SJCRH30 (cell line): ENCODE results near the gene RAMACL. TPM values are rescaled to one million over a fixed set of nuclear protein-coding genes. Genes with fewer than 3 reads are reported as not detected.
A peak's percentile ranks its signal among the peaks of the same experiment; 100 is the strongest.

Experiments
- DNase-seq, 2 experiments: peaks; one replicate each; pipeline ENCODE4 v3.0.0-alpha.2; 2015 to 2020
- H3K27ac ChIP-seq: fragments of 250-450 bp; sonication (Bioruptor Pico); 2 replicates; pipeline ENCODE4 v1.5.1; 2020; ENCODE audit warnings: mild to moderate bottlenecking, moderate library complexity
- H3K27me3 ChIP-seq: fragments of 250-450 bp; sonication (Bioruptor Pico); 2 replicates; pipeline ENCODE4 v1.5.1; 2020; ENCODE audit warnings: mild to moderate bottlenecking, moderate library complexity
- H3K36me3 ChIP-seq: fragments of 250-450 bp; sonication (Bioruptor Pico); 2 replicates; pipeline ENCODE4 v1.5.1; 2020; ENCODE audit warnings: mild to moderate bottlenecking, moderate library complexity
- H3K4me1 ChIP-seq: fragments of 250-450 bp; sonication (Bioruptor Pico); 2 replicates; pipeline ENCODE4 v1.5.1; 2020; ENCODE audit warnings: mild to moderate bottlenecking, moderate library complexity
- H3K4me3 ChIP-seq: fragments of 250-450 bp; sonication (Bioruptor Pico); 2 replicates; pipeline ENCODE4 v1.5.1; 2020; ENCODE audit warnings: mild to moderate bottlenecking, moderate library complexity
- H3K9me3 ChIP-seq: fragments of 250-450 bp; sonication (Bioruptor Pico); replicated peaks from 2 replicates; pipeline ENCODE4 v1.5.1; 2020; ENCODE audit warnings: mild to moderate bottlenecking, moderate library complexity
- total RNA-seq: library from RNA; depleted of rRNA; stranded (reverse); fragments of >200 nt; shearing (Covaris generic); gene quantifications from 2 replicates; pipeline ENCODE4 v1.2.3, GENCODE V29; 2014

Gene RAMACL
- total RNA-seq, 1 experiment from 2014 or later = 0.12 TPM

DNA sequence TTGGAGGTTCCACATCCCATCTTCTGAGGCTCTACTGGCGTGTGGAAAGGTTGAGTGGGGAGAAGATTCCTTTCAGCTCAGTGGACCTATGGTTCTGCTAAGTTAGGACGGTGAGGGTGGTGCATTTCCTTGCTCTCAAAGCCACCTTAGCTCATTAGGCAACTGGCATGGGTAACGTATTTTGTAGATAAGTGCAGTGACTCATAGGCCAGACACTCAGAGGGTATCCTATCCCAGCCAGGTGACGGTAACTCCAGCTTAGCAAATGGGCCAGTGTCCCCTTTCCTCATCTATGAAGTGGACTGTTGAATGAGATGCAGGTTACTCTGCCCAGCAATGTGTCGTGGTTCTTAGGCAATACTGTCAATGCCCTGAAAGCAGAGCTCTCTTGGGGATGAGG is 36.8 kb upstream of the RAMACL start:
- H3K4me3 ChIP-seq = no peak overlapping the region
- H3K4me1 ChIP-seq = peaks cover under 1% of the 10 kb centered on the region; the same call in 1 of the 2 replicates
- H3K27me3 ChIP-seq = no peaks in the 10 kb centered on the region
- H3K36me3 ChIP-seq = no peaks in the 10 kb centered on the region
- no peak overlapping the region for H3K27ac ChIP-seq
- no peaks in the 10 kb centered on the region for H3K9me3 ChIP-seq
- no peak for DNase-seq

DNA sequence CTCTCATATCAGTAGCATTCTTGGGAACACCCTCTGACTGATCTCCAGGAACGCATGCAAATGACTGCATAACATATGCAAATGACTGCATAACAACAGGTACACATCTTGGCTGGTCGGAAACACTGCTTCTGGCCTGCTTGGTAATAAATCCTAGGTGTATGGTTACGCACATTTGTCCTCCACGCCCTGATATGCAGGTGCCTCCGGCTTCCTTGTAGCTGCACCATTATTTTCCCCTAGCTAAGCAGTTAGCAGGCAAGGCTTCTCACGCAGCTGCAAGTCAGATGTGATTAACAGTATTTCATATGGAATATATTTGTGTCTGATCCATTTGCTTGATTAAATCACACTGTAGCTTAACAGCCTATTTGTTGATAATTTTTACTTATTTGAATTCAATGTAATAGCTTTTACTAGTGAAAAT is 34.6 kb upstream of the RAMACL start:
- Histone ChIP-seq H3K27ac (no peak overlapping the region), H3K9me3 (no peaks in the 10 kb centered on the region), H3K27me3 (no peaks in the 10 kb centered on the region), H3K4me3 (no peak overlapping the region), H3K4me1 (no peaks in the 10 kb centered on the region), H3K36me3 (no peaks in the 10 kb centered on the region)
- DNase-seq = no peak

DNA sequence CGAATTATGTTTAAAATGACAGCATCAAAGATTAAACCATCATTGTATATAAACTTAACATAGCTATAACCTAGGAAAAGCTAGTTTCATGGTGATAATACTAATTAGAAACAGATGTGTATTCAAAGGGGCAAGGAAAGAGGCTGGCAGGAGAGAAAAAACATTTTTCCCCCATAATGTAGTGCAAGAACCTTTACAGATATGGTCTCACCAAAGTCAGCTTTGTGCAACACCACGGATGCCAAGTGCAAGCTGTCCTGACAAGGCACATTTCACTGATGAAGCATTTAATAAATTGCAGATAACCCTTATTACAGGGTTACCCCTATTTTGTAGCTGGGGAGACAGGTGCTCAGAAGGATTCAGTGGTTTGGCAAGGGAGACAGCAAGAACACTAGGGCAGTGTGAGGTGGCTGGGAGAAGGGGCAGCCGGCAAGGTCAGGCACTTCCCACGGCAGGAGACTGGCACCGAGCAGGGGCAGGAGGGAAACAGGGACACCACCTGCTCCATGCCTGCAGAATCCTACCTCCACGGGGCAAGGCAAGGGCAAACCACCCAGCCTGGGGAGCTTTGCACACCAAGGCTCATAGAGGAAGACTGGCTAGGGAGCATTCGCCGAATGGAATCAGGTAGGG is 34.1 kb upstream of the RAMACL start:
- Histone ChIP-seq H3K36me3 (no peaks in the 10 kb centered on the region), H3K9me3 (no peaks in the 10 kb centered on the region), H3K4me3 (no peak overlapping the region), H3K27ac (no peak overlapping the region), H3K4me1 (no peaks in the 10 kb centered on the region), H3K27me3 (no peaks in the 10 kb centered on the region)
- no peak for DNase-seq

DNA sequence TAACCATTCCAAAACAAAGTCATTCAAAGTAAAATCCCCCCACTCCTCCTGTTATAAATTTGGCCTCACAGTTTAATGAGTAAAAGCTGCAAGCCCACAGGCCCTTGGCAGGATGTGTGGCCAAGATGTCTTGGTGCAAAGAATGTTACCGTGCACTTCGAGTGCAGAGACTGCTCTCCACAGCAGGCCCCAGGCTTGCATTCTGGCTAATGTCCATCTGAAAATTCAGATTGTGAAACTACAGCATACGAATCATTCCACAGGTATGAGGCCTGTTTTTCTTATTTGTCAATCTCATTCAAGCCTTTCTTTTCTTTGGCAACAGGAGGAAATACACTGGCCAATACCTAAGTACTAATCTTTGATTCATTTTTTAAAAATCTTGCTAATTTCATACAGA is 33.4 kb upstream of the RAMACL start:
- no peak for DNase-seq
- H3K4me1 ChIP-seq = no peaks in the 10 kb centered on the region

DNA sequence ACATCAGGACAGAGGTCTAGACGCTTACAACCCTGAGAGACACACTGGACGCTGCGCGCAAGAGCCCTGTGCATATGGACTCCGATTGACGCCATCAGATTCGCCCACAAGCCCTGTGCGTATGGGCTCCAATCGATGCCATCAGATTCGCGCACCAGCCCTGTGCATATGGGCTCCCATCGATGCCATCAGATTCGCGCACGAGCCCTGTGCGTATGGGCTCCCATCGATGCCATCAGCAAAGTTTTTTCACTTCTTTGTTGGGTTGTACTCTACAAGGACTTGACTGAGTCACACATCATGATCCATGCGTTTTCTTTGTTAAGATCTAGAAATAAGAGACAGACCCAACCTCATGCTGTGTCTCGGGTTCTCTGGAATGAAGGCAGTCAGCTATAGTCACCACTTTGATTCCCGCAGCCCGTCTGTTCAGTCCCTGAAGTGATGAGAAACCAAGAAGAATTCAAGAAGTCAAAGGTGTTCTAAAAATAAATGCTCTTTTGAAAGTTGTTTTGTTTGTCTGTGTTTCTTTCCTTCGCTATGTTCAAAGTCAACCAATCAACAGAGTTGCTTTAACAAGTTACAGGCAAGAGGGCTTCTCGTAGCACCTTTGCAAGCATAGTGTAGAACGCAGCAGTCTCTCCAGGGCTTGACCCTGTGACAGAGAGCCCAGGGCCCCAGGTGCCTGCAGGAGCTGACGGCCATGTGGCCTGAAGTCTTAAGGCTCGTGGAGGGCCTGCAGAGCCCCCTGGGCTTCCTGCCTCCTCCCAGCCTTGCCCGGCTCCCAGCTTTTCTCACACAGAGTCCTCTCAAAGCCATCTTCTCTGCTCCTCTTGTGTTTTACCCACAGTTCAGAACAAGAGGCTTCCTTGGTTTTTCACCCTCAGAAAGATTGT is 32.6 kb upstream of the RAMACL start:
- no peaks in the 10 kb centered on the region for H3K4me1 ChIP-seq
- no peaks in the 10 kb centered on the region for H3K9me3 ChIP-seq
- no peak overlapping the region for H3K27ac ChIP-seq
- DNase-seq = no peak
- H3K27me3 ChIP-seq = no peaks in the 10 kb centered on the region
- no peak overlapping the region for H3K4me3 ChIP-seq
- no peaks in the 10 kb centered on the region for H3K36me3 ChIP-seq

More for the DNA sequence above, 33.4 kb upstream of the RAMACL start:
- Histone ChIP-seq H3K27ac (no peak overlapping the region), H3K36me3 (no peaks in the 10 kb centered on the region), H3K27me3 (no peaks in the 10 kb centered on the region), H3K9me3 (no peaks in the 10 kb centered on the region), H3K4me3 (no peak overlapping the region)

DNA sequence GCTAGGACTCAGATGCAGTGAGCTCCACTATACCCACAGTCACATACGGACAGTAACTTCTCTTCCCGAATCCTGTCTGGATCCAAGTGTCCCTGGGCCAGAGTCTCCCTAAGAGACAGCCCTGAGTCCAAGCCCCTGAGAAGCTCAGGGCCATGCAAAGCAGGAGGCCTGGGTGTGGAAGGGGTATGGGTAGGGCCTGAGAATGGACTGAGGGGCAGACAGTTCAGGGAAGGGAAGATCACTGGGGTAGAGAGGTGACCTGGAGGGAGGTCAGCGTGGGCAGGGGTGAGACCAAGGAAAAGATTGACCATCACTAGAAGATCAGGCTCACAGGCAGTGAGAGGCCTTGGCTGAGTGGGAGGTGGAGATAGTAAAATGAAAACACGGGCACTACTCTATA is 31.8 kb upstream of the RAMACL start:
- Histone ChIP-seq H3K4me1 (no peaks in the 10 kb centered on the region), H3K36me3 (no peaks in the 10 kb centered on the region), H3K9me3 (no peaks in the 10 kb centered on the region), H3K27ac (no peak overlapping the region), H3K27me3 (no peaks in the 10 kb centered on the region), H3K4me3 (no peak overlapping the region)
- no peak for DNase-seq

DNA sequence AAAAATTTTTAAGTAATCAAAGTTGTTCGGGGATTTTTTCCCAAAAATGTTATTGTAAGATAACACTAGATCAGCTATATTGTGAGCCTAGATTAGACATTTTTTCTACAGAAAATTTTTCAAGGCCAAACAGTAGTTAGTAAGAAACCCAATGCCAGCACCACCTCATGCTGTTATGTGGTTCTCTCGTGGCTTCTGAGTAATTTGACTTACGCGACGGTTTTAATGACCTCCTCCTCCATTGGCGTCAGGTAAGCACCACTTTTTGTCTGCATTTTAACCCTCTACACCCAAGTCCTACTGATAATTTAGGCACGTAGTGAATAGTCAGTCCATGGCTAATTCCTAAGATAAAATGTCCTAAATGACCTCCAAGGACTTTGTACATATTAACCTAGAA is 30.9 kb upstream of the RAMACL start:
- DNase-seq = no peak
- no peak overlapping the region for H3K27ac ChIP-seq
- no peaks in the 10 kb centered on the region for H3K9me3 ChIP-seq
- no peaks in the 10 kb centered on the region for H3K4me1 ChIP-seq
- no peaks in the 10 kb centered on the region for H3K27me3 ChIP-seq
- H3K36me3 ChIP-seq = no peaks in the 10 kb centered on the region
- H3K4me3 ChIP-seq = no peak overlapping the region

DNA sequence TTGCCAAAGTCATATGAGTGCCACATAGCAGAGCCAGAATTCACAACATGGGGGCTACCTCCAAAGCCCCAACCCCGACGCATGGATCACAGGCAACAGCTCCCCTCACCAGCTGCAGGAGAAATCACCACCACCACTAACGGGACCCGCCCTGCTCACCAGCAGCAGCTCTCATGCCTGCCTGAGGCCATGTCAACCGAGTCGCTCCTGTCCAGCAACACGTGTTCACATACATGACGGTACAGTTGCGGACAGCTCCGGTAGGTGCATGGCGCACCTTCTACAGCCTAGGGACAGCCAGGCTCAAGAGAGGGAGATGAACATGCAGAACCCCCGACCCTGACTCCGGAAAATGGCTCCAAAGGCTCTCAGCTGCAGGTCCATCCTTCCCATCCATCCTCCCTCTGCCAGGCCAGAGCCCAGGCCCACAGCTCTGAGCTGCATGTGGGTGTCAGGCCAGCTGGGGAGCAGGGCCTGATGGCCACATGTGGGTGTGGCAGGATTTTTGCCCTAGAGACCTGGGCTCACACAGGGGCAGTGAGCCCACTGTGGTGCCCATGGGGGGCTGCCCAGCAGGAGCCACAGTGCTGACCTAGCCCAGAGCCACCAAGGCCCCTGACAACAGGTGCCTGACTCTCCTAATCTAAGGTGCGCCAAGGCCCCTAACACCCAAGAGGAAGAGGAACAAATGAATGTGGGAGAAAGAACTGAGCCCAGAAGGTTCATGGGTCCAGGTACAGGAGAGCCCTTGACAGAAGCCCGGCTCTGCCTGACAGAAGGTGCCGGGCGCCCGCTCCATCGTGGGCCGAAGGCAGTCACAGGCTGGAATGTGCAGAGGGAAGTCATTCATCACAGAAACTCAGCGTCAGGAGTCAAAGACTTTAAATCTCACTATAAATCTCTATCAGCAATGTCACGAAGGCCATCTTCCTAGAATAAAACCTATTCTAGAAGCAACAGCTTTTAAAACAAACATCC is 30.1 kb upstream of the RAMACL start:
- Histone ChIP-seq H3K4me3 (no peak overlapping the region), H3K27me3 (no peaks in the 10 kb centered on the region), H3K9me3 (no peaks in the 10 kb centered on the region), H3K4me1 (no peaks in the 10 kb centered on the region), H3K36me3 (no peaks in the 10 kb centered on the region), H3K27ac (no peak overlapping the region)
- DNase-seq = no peak

DNA sequence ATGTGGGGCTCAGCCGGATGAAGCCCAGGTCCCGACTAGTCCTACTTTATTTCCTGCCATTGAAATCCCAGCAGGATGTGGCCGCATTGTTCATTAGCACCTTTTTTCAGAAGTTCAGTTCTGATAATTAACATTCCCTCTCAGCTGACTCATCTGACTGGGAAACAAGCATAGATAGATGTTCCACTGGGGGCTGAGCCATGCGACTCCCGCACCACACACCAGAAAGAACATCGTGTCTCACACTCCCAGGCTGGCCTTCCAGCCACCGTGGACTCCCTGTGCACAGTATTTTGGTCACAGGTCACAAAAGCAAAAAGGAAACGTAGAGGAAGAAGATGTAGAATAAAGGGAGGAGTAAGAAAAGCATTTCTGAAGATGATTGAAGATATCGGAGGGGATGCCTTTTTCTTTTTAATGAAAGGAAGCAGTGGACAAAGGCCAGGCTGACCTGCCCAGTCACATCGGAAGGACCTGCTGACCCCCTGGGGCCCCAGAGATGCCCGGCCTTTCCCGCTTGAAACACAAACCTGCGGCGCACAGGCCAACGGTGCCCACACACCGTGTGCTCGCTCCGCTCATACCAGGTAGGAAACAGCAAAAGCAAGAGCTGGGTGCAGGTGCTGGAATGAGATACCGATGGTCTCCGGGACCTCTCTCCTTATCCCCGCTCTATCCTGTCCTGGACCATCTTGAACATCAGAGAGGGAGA is 28.7 kb upstream of the RAMACL start:
- DNase-seq = no peak
- H3K27me3 ChIP-seq = no peaks in the 10 kb centered on the region
- H3K4me1 ChIP-seq = no peaks in the 10 kb centered on the region
- no peaks in the 10 kb centered on the region for H3K9me3 ChIP-seq
- no peaks in the 10 kb centered on the region for H3K36me3 ChIP-seq
- no peak overlapping the region for H3K27ac ChIP-seq
- no peak overlapping the region for H3K4me3 ChIP-seq

DNA sequence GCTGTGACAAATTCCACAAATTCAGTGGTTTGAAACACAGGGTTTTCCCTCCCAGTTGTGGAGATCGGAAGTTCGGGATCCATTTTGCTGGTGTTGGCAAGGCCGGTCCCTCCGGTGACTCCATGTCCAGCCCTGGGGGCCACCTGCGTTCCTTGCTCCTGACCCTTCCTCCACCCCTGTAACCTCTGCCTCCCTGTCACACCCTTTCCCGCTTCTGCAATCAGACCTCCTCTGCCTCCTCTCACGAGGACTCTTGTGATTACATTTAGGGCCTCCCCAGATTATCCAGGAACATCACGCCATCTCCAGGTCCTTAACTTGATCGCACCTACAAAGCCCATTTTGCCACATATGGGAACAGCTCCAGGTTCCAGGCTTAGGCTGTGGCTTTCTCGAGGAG is 28.1 kb upstream of the RAMACL start:
- Histone ChIP-seq H3K27me3 (no peaks in the 10 kb centered on the region), H3K36me3 (no peaks in the 10 kb centered on the region), H3K4me1 (no peaks in the 10 kb centered on the region), H3K27ac (no peak overlapping the region), H3K9me3 (no peaks in the 10 kb centered on the region), H3K4me3 (no peak overlapping the region)
- DNase-seq = no peak

DNA sequence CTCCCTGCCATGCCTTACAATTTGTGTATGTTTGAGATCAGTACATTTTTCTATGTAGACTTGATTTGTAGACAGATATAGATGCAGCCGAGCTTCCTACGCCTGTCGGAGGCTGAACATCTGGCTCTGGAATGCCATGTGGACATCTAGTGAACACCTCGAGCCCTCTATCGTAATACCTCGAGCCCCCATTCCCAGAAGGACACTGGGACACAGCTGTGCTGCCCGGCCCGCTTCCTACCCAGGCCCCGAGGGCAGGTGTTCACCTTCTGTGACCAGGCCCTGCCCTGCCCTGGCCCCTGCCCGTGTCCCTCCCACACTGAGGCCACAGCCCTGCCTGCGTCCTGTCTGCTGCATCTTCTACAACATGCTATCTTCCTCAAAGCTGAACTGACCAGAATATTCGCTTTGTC is 27.7 kb upstream of the RAMACL start:
- no peak overlapping the region for H3K27ac ChIP-seq
- H3K4me1 ChIP-seq = no peaks in the 10 kb centered on the region
- H3K36me3 ChIP-seq = no peaks in the 10 kb centered on the region
- H3K27me3 ChIP-seq = no peaks in the 10 kb centered on the region
- no peak for DNase-seq
- H3K9me3 ChIP-seq = no peaks in the 10 kb centered on the region
- no peak overlapping the region for H3K4me3 ChIP-seq

DNA sequence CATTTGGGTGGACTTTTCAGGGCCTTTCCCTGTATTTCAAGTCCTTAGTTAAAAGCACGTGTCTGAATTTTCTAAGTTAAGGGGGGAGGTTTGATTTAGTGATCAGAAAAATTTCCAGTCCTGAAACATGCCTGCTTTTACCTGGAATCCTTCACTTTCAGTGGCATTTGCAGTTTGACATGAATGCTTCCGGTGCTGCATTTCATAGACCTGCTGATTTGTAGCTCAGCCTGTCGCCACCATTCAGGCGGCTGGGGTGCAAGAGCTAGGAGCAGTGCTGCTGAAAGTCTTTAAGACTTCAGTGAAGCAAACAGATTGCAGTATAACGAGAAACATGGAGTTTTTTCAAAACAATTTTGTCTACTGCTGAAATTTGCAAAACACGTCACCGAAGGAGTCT is 26.5 kb upstream of the RAMACL start:
- no peak overlapping the region for H3K4me3 ChIP-seq
- no peak overlapping the region for H3K27ac ChIP-seq
- DNase-seq = no peak
- H3K36me3 ChIP-seq = no peaks in the 10 kb centered on the region
- no peaks in the 10 kb centered on the region for H3K9me3 ChIP-seq
- H3K27me3 ChIP-seq = no peaks in the 10 kb centered on the region
- H3K4me1 ChIP-seq = no peaks in the 10 kb centered on the region

DNA sequence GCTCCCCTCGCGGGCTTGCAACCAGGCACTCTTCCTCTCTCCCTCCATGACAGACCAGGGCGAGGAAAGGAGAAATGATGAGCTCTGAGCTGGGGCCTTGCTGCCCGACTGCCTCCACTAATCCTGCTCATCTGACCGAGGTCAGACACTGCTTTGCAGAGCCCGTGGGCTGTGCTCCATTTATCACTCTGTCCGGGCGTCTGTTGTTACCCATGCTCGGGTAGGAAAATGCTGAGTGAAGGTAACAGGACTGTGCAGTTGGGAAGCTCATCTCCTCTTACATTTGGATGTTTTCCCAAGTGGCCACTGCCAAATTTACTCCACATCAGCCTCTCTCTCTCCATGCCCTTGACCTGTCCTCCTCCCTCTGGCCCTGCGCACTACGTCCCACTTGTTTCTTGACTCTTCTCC is 26.0 kb upstream of the RAMACL start:
- DNase-seq = no peak

DNA sequence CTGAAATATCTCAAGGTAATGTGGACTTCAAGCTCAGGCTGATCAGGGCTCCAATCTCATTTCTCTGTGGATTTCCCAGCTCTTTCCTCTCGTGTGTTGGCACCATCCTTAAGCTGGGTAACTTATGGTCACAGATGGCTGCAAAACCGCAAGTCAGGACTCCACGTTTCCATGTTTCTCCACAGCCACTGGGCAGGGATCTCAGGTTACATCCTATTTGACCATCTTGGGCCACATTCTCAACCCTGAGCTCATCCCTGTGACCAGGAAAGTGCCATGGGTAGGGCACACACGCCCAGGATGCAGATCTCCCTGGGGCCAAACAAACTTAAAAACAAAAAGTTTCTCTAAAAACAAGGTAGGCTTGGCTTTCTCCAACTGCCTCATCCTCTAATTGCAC is 25.2 kb upstream of the RAMACL start:
- no peaks in the 10 kb centered on the region for H3K27me3 ChIP-seq
- H3K9me3 ChIP-seq = no peaks in the 10 kb centered on the region
- no peak overlapping the region for H3K27ac ChIP-seq
- no peak overlapping the region for H3K4me3 ChIP-seq
- DNase-seq = peak; percentile 24 to 51
- H3K4me1 ChIP-seq = no peaks in the 10 kb centered on the region
- H3K36me3 ChIP-seq = no peaks in the 10 kb centered on the region

More for the DNA sequence above, 26.0 kb upstream of the RAMACL start:
- Histone ChIP-seq H3K9me3 (no peaks in the 10 kb centered on the region), H3K36me3 (no peaks in the 10 kb centered on the region), H3K4me3 (no peak overlapping the region), H3K4me1 (no peaks in the 10 kb centered on the region), H3K27ac (no peak overlapping the region), H3K27me3 (no peaks in the 10 kb centered on the region)
